K562 (cell line): ENCODE data around the gene CKLF. TPM values are rescaled to one million over a fixed set of nuclear protein-coding genes. Genes with fewer than 3 reads are reported as not detected.

Experiments used
- ATAC-seq: fragments of 200-7000 bp; cut with Tn5 transposase; 3 replicates; pipeline ENCODE4 v1.9.1; 2020; ENCODE audit warnings: moderate library complexity
- BruUV-seq: library from RNA; stranded (reverse); fragments of 400-500 nt; replicated peaks from 2 replicates; lab custom pipeline; 2021; lab: Mats Ljungman, UMichigan
- CTCF ChIA-PET: fragments of 300-600 bp; formaldehyde crosslinking; extraction: SDS; loops from one replicate; lab custom pipeline; 2021; ENCODE audit warnings: low intra/inter-chr PET ratio; lab: Yijun Ruan, JAX
- POLR2A ChIA-PET: fragments of 300-600, 350-650 bp; sonication (Branson Sonifier 250); formaldehyde crosslinking; extraction: SDS; loops from one replicate; lab custom pipeline; 2021; ENCODE audit warnings: antibody characterized with exemption, inconsistent platforms; lab: Yijun Ruan, JAX
- DNase-seq, 4 experiments: peaks; one replicate each; pipeline versions ENCODE4 v3.0.0 to v3.0.0-alpha.2; 2011 to 2018; ENCODE audit warnings: low spot score in 3 of 4, mixed read lengths in 3 of 4; ENCODE audit errors: extremely low read depth in 1 of 4
- FAIRE-seq: peaks from 2 replicates; lab custom pipeline; 2011; peaks lifted over from hg19 to GRCh38; lab: Jason Lieb, UNC
- H2AFZ ChIP-seq: 2 replicates; pipeline ENCODE4 v1.6.0; 2011; ENCODE audit warnings: low read depth, low read length, control low read depth, inconsistent platforms
- H3K27ac ChIP-seq: fragments of 200-600 bp; 3 replicates; pipeline ENCODE4 v1.8.0; 2011; ENCODE audit warnings: low read depth, mild to moderate bottlenecking, control low read depth, inconsistent platforms, low read length, moderate library complexity, mixed read lengths; ENCODE audit errors: extremely low read depth
- H3K27me3 ChIP-seq, 2 experiments: fragments of 300-600 bp in 1 of 2; 2 replicates in 1 of 2; 3 replicates in 1 of 2; pipeline versions ENCODE4 v1.6.0 to v1.8.0; 2011; ENCODE audit warnings: inconsistent platforms in 2 of 2, low read length in 2 of 2, mild to moderate bottlenecking in 1 of 2, mixed read lengths in 1 of 2, moderate library complexity in 1 of 2; ENCODE audit not compliant: control insufficient read depth in 2 of 2, insufficient read depth in 2 of 2
- H3K36me3 ChIP-seq: fragments of 300-600 bp; 3 replicates; pipeline ENCODE4 v1.8.0; 2011; ENCODE audit warnings: mild to moderate bottlenecking, low read length, inconsistent platforms; ENCODE audit not compliant: control insufficient read depth, insufficient read depth
- H3K4me1 ChIP-seq, 2 experiments: fragments of 200-600 bp in 1 of 2; replicated peaks in 1 of 2; 2 replicates in 1 of 2; 3 replicates in 1 of 2; pipeline versions ENCODE4 v1.5.1 to v1.8.0; 2011; ENCODE audit warnings: inconsistent platforms in 2 of 2, low read length in 2 of 2, mild to moderate bottlenecking in 1 of 2, mixed read lengths in 1 of 2, moderate library complexity in 1 of 2; ENCODE audit not compliant: control insufficient read depth in 2 of 2, insufficient read depth in 2 of 2
- H3K4me2 ChIP-seq: 2 replicates; pipeline ENCODE4 v1.6.1; 2011; ENCODE audit warnings: low read length, control low read depth, inconsistent platforms, mixed read lengths; ENCODE audit not compliant: insufficient read depth
- H3K4me3 ChIP-seq: fragments of 200-600 bp; sonication (generic), shearing (Covaris generic); 2 replicates; pipeline ENCODE4 v1.5.1; 2016; ENCODE audit warnings: control low read depth, inconsistent platforms
- H3K79me2 ChIP-seq: fragments of 200-600 bp; 3 replicates; pipeline ENCODE4 v1.8.0; 2011; ENCODE audit warnings: low read length, inconsistent platforms; ENCODE audit not compliant: control insufficient read depth, insufficient read depth
- H3K9ac ChIP-seq, 2 experiments: 2 replicates each; pipeline versions ENCODE4 v1.6.0 to v1.6.1; 2011; ENCODE audit warnings: low read depth in 2 of 2, low read length in 2 of 2, control low read depth in 1 of 2, inconsistent platforms in 1 of 2, mild to moderate bottlenecking in 1 of 2, mixed read lengths in 1 of 2; ENCODE audit not compliant: insufficient read depth in 1 of 2
- H3K9me1 ChIP-seq: one replicate; pipeline ENCODE4 v1.6.0; 2011; ENCODE audit warnings: inconsistent platforms, mild to moderate bottlenecking, low read length, moderate library complexity; ENCODE audit not compliant: control insufficient read depth, insufficient read depth
- H3K9me3 ChIP-seq: replicated peaks from 2 replicates; pipeline ENCODE4 v1.5.1; 2011; ENCODE audit warnings: low read depth, low read length, inconsistent platforms; ENCODE audit not compliant: control insufficient read depth, insufficient read depth
- H4K20me1 ChIP-seq: replicated peaks from 2 replicates; pipeline ENCODE4 v1.6.1; 2011; ENCODE audit warnings: low read length, inconsistent platforms, mixed read lengths; ENCODE audit not compliant: control insufficient read depth, insufficient read depth
- CEBPB ChIP-seq: fragments of 450-650 bp; IDR thresholded peaks from 2 replicates; pipeline ENCODE4 v1.6.1; 2016; ENCODE audit warnings: missing genetic modification characterization, missing compliant biosample characterization
- CREB1 ChIP-seq, 2 experiments: sonication (generic) in 1 of 2; formaldehyde crosslinking in 1 of 2; IDR thresholded peaks; 2 replicates each; pipeline versions ENCODE4 v1.6.1 to v1.8.0; 2012 to 2022; ENCODE audit warnings: inconsistent platforms in 1 of 2, mild to moderate bottlenecking in 1 of 2, missing genetic modification reagents in 1 of 2, moderate library complexity in 1 of 2
- EGR1 ChIP-seq: fragments of 450-650 bp; conservative IDR thresholded peaks from 2 replicates; pipeline ENCODE4 v1.6.1; 2017; ENCODE audit warnings: mild to moderate bottlenecking
- SRSF1 ChIP-seq: fragments of 200-400 bp; formaldehyde crosslinking; IDR thresholded peaks from 2 replicates; pipeline ENCODE4 v1.6.1; 2017; ENCODE audit warnings: mild to moderate bottlenecking, low read depth, low read length, moderate library complexity
- SRSF9 ChIP-seq: fragments of 200-400 bp; formaldehyde crosslinking; IDR thresholded peaks from 2 replicates; pipeline ENCODE4 v1.6.1; 2017; ENCODE audit warnings: low read depth, low read length, borderline replicate concordance
- TCF3 ChIP-seq: sonication (generic); formaldehyde crosslinking; IDR thresholded peaks from 2 replicates; pipeline ENCODE4 v1.4.0; 2020; ENCODE audit warnings: mild to moderate bottlenecking, missing genetic modification reagents
- TSC22D4 ChIP-seq: fragments of 450-650 bp; IDR thresholded peaks from 2 replicates; pipeline ENCODE4 v1.6.1; 2016; ENCODE audit warnings: missing genetic modification characterization, missing biosample characterization, control low read depth
- WGBS: fragments of 100-300 bp; shearing (Covaris generic); methylation state at CpG from one replicate; pipeline ENCODE4 v1.1.6; 2016; ENCODE audit warnings: low coverage, mixed read lengths; ENCODE audit not compliant: insufficient coverage; ENCODE audit errors: missing lambda C conversion rate; 5-methylcytosine and 5-hydroxymethylcytosine counted together
- in situ Hi-C: fragments of 300-500 bp; cut with MboI; formaldehyde crosslinking; loops from 4 replicates; pipeline ENCODE4 v1.15.0; 2018; ENCODE audit warnings: inconsistent platforms, mixed read lengths
- intact Hi-C: fragments of 100-400 bp; cut with micrococcal nuclease; formaldehyde crosslinking; loops from 2 replicates; pipeline ENCODE4 v1.14.2; 2022
- polyA plus RNA-seq, 8 experiments: library from polyadenylated mRNA; depleted of rRNA in 4 of 8; stranded (reverse) in 5 of 8; unstranded in 3 of 8; fragments of >200 nt; fragmentation: Nextera tagmentation in 2 of 8; fragmentation: Illumina TruSeq in 1 of 8; extraction: Ambion mirVana in 2 of 8; extraction: Trizol in 1 of 8; gene quantifications; 2 replicates each; pipeline versions ENCODE4 v1.2.1 to v1.2.3, GENCODE V29; 2011 to 2014; ENCODE audit warnings: inconsistent platforms in 1 of 8, missing spikeins in 1 of 8
- total RNA-seq, 7 experiments: library from RNA; depleted of rRNA in 6 of 7; stranded (reverse); fragments of >200 nt in 6 of 7; fragmentation: Illumina TruSeq in 2 of 7; extraction: Trizol in 2 of 7; gene quantifications; 2 replicates each; pipeline versions ENCODE4 v1.2.1 to v1.2.3, GENCODE V29; 2011 to 2021; ENCODE audit warnings: low replicate concordance in 1 of 7
- TF ChIP-seq, protein P1 (sequence below): fragments of 250-450 bp; sonication (Bioruptor Pico); IDR thresholded peaks from 2 replicates; pipeline ENCODE4 v1.8.0; 2022; ENCODE audit warnings: inconsistent platforms, mild to moderate bottlenecking, moderate library complexity, borderline replicate concordance

The CKLF gene
- total and polyA plus RNA-seq, 9 of the 15 experiments (the other 6 are each of a cell fraction or from before 2014, with no cell fraction given) = 84.8 to 322 (median 118) TPM

DNA sequence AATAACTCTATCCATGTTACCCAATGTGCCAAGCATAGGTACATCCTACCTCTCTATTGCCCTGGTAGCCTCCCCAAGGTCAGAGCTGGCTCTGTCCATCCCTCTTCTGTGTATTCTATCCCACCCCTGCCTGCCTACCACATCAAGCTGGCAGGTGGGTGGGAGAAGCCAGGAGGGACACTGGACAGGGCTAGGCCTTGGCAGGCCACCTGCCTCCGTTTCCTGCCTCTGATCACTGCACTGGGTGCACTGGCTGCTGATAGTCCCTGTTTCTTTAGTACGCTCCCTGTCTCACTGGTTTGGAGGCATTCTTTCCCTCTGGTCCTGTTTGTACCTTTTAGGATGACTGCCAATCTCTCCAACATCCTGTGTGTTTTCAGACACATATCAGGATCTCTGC is 15.1 kb upstream of the CKLF start:
- DNase-seq (no peak), ATAC-seq (no peak)
- WGBS = 65% methylated on average over 2 of the region's 2 CpGs
- Histone ChIP-seq H3K9ac (peak overlapping the region in 1 of 2 experiments; percentile 75; a peak in 2 of 4 replicates), H3K36me3 (peaks cover 3% of the 10 kb centered on the region; the same call in 1 of the 3 replicates), H2AFZ (no peak overlapping the region), H3K27me3 (no peaks in the 10 kb centered on the region), H3K9me3 (no peaks in the 10 kb centered on the region), H4K20me1 (no peaks in the 10 kb centered on the region), H3K4me3 (no peak overlapping the region), H3K4me2 (no peak overlapping the region)
- in situ Hi-C loops = no loop called here
- intact Hi-C loops = no loop called here
- no TSS peak for BruUV-seq
- no peak for TF ChIP-seq EGR1
- TF ChIP-seq, protein P1, sequence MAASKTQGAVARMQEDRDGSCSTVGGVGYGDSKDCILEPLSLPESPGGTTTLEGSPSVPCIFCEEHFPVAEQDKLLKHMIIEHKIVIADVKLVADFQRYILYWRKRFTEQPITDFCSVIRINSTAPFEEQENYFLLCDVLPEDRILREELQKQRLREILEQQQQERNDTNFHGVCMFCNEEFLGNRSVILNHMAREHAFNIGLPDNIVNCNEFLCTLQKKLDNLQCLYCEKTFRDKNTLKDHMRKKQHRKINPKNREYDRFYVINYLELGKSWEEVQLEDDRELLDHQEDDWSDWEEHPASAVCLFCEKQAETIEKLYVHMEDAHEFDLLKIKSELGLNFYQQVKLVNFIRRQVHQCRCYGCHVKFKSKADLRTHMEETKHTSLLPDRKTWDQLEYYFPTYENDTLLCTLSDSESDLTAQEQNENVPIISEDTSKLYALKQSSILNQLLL (CRISPR knock-in tag) = no peak
- no peak for TF ChIP-seq CEBPB (tag)
- no peak for TF ChIP-seq TCF3 (CRISPR knock-in tag)
- TF ChIP-seq SRSF1 = no peak
- TF ChIP-seq TSC22D4 (tag) = no peak
- TF ChIP-seq SRSF9 = no peak
- no peak for TF ChIP-seq CREB1 (IDR thresholded peaks at IDR 0.05)
- TF ChIP-seq CREB1 (CRISPR knock-in tag; IDR thresholded peaks at IDR 0.05) = no peak
- TF ChIP-seq, all 486 proteins: peak for 0
- Histone ChIP-seq H3K4me1 (peaks cover 0 to 9% of the 10 kb centered on the region in 2 experiments; a peak in 2 of 5 replicates), H3K9me1 (no peaks in the 10 kb centered on the region), H3K79me2 (no peaks in the 10 kb centered on the region), H3K27ac (no peak overlapping the region)
- ChIA-PET POLR2A (no interaction called here), CTCF (no interaction called here)
- FAIRE-seq = no peak
